C1 segment of cervical spinal cord (tissue), 14 donors: Measurements from ENCODE around the gene BAG1.

Source experiments
- DNase-seq, 14 donors: peaks; one replicate each; lab custom pipeline; 2025; lab: John Stamatoyannopoulos, UW

BAG1 gene

GRCh38 chr9:33264473-33265177 is at the start of gene BAG1, which contains the start of gene CHMP5:
BAG1 (minus strand) TSS chr9:33264708.
CHMP5 (plus strand) TSS chr9:33265049; CDS start chr9:33265079, 30 bp downstream.
- DNase-seq, result peak; percentile 83 to 100 (median 98)

GRCh38 chr9:33311953-33312352 is 47.4 kb upstream of the BAG1 start:
- no peak for DNase-seq

GRCh38 chr9:33310748-33311147 is 46.2 kb upstream of the BAG1 start:
- no peak for DNase-seq

- DNase-seq, result no peak
These were observed 45.4 kb upstream of the BAG1 start for GRCh38 chr9:33309903-33310302.

GRCh38 chr9:33307067-33307466 is 42.6 kb upstream of the BAG1 start:
- no peak for DNase-seq

- DNase-seq, result no peak
These were observed 41.5 kb upstream of the BAG1 start for GRCh38 chr9:33306037-33306436.

- DNase-seq, result no peak
These were observed 39.9 kb upstream of the BAG1 start for GRCh38 chr9:33304362-33304761.

GRCh38 chr9:33300546-33300945 is 36.0 kb upstream of the BAG1 start:
- no peak for DNase-seq

- peak in 9 of 14 donors; percentile 4 to 55 (median 20) for DNase-seq
These were observed 32.9 kb upstream of the BAG1 start for GRCh38 chr9:33297432-33297831.

- DNase-seq, result no peak
These were observed 31.1 kb upstream of the BAG1 start for GRCh38 chr9:33295571-33295970.

GRCh38 chr9:33294670-33295432 is 30.3 kb upstream of the BAG1 start:
- no peak for DNase-seq

- DNase-seq, result no peak
These were observed 29.3 kb upstream of the BAG1 start for GRCh38 chr9:33293782-33294181.

- DNase-seq, result no peak
These were observed 27.4 kb upstream of the BAG1 start for GRCh38 chr9:33291901-33292300.

GRCh38 chr9:33291031-33291397 is 26.5 kb upstream of the BAG1 start:
- DNase-seq, result no peak

GRCh38 chr9:33290247-33291030 is 25.9 kb upstream of the BAG1 start, which contains the start of gene NFX1:
NFX1 (plus strand) TSS chr9:33290516; CDS start chr9:33290573, 57 bp downstream.
- peak; percentile 78 to 98 (median 95) for DNase-seq

GRCh38 chr9:33289936-33290246 is 25.4 kb upstream of the BAG1 start:
- no peak for DNase-seq

GRCh38 chr9:33289496-33289895 is 25.0 kb upstream of the BAG1 start:
- peak in 7 of 14 donors; percentile 7 to 28 (median 26) for DNase-seq

GRCh38 chr9:33288828-33289483 is 24.4 kb upstream of the BAG1 start:
- peak in 1 of 14 donors; percentile 26 for DNase-seq

- DNase-seq, result no peak
These were observed 23.7 kb upstream of the BAG1 start for GRCh38 chr9:33288235-33288634.

GRCh38 chr9:33287087-33287490 is 22.6 kb upstream of the BAG1 start:
- peak in 8 of 14 donors; percentile 8 to 59 (median 23) for DNase-seq

- DNase-seq, result no peak
These were observed 21.0 kb upstream of the BAG1 start for GRCh38 chr9:33285502-33285901.

GRCh38 chr9:33277484-33277883 is 13.0 kb upstream of the BAG1 start:
- no peak for DNase-seq
